NCI-H82 (cell line): Measurements from ENCODE around the gene IMMP2L.

Experiments
- DNase-seq: peaks from one replicate; lab custom pipeline; 2025; lab: John Stamatoyannopoulos, UW

Gene IMMP2L

GRCh38 chr7:110626414-110626813 lies 935.9 kb downstream of the IMMP2L start:
- no peak for DNase-seq

- DNase-seq: no peak
Observed at GRCh38 chr7:110625294-110625693, 937.0 kb downstream of the IMMP2L start.

- DNase-seq: no peak
Observed at GRCh38 chr7:110623436-110623835, 938.9 kb downstream of the IMMP2L start.

GRCh38 chr7:110621289-110621688 lies 941.0 kb downstream of the IMMP2L start:
- no peak for DNase-seq

- DNase-seq: no peak
Observed at GRCh38 chr7:110620110-110620735, 942.1 kb downstream of the IMMP2L start.
